Transverse colon (tissue), 4 donors: ENCODE measurements around the gene CD151.

Experiments
- CTCF ChIP-seq, 5 experiments: fragments of 200-600 bp in 3 of 5; fragments of 450-650 bp in 2 of 5; sonication (generic) in 3 of 5; IDR thresholded peaks; 1 replicate in 2 of 5; 2 replicates in 3 of 5; pipeline ENCODE4 v1.5.1; 2016 to 2017; ENCODE audit warnings: antibody characterized with exemption in 5 of 5, inconsistent platforms in 3 of 5, mild to moderate bottlenecking in 2 of 5, moderate library complexity in 1 of 5
- POLR2AphosphoS5 ChIP-seq, 3 donors: sonication (generic); formaldehyde crosslinking; IDR thresholded peaks; one replicate each; pipeline ENCODE4 v1.6.1; 2016; ENCODE audit warnings: antibody characterized with exemption in 3 of 3

- TF ChIP-seq CTCF (IDR thresholded peaks at IDR 0.05) (no peak), POLR2AphosphoS5 (IDR thresholded peaks at IDR 0.05) (no peak)
Observed at GRCh38 chr11:849104-849824, 16.5 kb downstream of the CD151 start.
